Measurements from ENCODE around the gene RELL1.
A peak's percentile ranks its signal among the peaks of the same experiment; 100 is the strongest.
"Not testable (repeated sequence)": the region's sequence is repeated elsewhere in the genome, so short reads cannot be mapped to it uniquely, and the experiment has no call there.

RELL1 gene

GRCh38 chr4:37693030-37693429, 6.9 kb upstream of the RELL1 start:
- DNase-seq (no peak), ATAC-seq (no peak)

DNA sequence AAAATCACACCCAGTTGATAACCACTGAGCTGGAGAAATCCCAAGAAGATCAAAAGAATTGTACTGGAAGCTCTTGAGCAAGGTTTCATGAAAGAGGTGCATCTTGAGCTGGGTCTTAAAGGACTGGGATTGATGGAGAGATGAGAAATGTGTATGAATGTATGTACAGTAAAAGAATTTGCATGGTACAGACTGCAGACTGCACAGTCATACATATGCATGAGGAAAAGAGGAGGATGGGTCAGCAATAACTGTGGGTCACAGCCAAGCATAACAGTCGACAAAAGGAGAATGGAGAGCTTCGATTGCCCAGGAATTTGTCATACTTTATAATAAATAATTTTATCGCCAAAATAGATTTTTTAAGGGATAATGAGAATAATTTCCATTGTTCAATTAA, 4.8 kb upstream of the RELL1 start:
- ATAC-seq (no peak), DNase-seq (no peak)

GRCh38 chr4:37689353-37690095, 3.3 kb upstream of the RELL1 start:
- DNase-seq (no peak), ATAC-seq (no peak)

DNA sequence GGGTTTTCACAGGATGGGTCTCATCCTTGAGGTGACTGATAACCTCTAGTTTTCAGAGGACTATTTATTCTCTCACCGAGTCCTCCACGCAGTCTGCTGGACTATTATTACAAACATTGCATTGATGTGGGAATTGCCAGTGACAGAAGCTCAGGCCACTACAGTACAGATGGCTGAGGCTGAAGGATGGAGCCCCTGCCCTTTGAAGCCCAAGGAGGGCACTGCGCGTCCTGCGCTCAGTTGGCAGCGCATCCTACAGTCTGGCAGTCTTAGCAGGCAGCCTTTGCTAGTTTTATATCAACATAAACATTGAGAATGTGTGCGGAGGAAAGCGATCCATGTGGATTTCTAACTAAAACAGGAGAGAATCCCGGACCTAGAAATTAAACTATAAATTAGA, 1.5 kb upstream of the RELL1 start:
- DNase-seq: no peak
- ATAC-seq: no peak

GRCh38 chr4:37687194-37687562, 1.0 kb upstream of the RELL1 start:
- DNase-seq (no peak), ATAC-seq (no peak)

GRCh38 chr4:37685823-37686372, 278 bp downstream of the RELL1 start:
- DNase-seq (peak; percentile 51), ATAC-seq (peak; percentile 15)

GRCh38 chr4:37685161-37685822, 884 bp downstream of the RELL1 start:
- ATAC-seq (no peak), DNase-seq (peak; percentile 36)

GRCh38 chr4:37684154-37684553, 2.0 kb downstream of the RELL1 start:
- no peak for DNase-seq
- no peak for ATAC-seq

DNA sequence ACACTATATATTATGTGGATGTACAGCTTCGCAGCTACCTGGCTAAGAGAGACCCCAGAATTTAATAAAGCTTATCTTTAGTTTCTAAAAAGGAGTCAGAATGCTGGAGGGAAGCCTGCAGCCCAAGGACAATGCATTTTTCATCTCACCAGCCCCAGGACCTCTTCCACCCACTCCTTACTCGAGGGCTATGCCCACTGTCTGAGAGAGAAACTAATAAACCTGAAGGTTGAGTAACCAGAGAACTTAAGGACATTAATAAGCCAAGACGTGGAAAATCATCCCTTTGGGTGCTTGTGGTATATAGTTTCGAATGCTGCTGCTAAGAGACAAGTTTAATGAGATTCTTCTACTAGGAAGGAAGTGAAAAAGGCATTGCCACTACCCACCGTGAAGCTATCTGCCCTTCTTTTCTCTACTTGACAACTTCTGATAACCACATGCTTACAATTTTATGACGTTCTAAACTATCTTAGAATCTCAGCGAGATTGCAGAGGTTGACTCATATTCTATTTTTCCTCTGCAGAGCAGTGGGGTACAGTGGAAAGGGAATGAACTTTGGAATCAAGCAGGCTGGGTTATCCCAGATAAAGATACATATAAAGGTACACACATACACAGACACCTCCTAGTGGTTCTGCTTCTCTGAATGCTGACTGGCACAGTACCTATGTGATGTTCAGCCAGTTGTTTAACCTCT, 3.3 kb downstream of the RELL1 start:
- DNase-seq (no peak), ATAC-seq (peak; percentile 11)

- ATAC-seq (no peak), DNase-seq (no peak)
These were observed 6.1 kb downstream of the RELL1 start for GRCh38 chr4:37680089-37680488.

GRCh38 chr4:37679301-37679700, 6.9 kb downstream of the RELL1 start:
- no peak for ATAC-seq
- no peak for DNase-seq

DNA sequence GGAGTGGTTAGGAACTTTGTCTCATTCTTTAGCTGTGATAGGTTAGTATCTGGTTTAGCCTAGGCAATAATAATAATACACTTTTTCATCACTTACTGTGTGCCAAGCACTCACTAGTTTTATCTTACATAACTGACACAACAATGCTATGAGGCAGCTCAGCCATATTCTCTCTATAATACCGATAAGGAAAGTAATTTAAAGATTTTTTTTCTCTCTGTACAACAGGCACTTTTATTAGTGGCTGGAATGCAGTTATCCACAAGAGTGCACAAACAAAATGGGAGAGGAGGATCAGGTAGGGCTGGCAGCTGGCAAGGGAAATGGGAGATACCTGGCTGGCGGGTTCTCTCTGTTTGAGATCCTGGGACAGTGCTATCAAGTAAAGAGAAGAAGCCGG, 7.6 kb downstream of the RELL1 start:
- ATAC-seq: no peak

GRCh38 chr4:37675587-37676290, 10.4 kb downstream of the RELL1 start:
- ATAC-seq (peak; percentile 55), DNase-seq (no peak)

More for the DNA sequence above, 7.6 kb downstream of the RELL1 start:
- no peak for DNase-seq

GRCh38 chr4:37674439-37674838, 11.7 kb downstream of the RELL1 start:
- DNase-seq: no peak

GRCh38 chr4:37673538-37674192, 12.5 kb downstream of the RELL1 start:
- no peak for DNase-seq
- no peak for ATAC-seq

More at GRCh38 chr4:37674439-37674838, 11.7 kb downstream of the RELL1 start:
- no peak for ATAC-seq

GRCh38 chr4:37671072-37671471, 15.1 kb downstream of the RELL1 start:
- ATAC-seq: no peak
- no peak for DNase-seq

GRCh38 chr4:37670249-37670648, 15.9 kb downstream of the RELL1 start:
- ATAC-seq: no peak
- no peak for DNase-seq

DNA sequence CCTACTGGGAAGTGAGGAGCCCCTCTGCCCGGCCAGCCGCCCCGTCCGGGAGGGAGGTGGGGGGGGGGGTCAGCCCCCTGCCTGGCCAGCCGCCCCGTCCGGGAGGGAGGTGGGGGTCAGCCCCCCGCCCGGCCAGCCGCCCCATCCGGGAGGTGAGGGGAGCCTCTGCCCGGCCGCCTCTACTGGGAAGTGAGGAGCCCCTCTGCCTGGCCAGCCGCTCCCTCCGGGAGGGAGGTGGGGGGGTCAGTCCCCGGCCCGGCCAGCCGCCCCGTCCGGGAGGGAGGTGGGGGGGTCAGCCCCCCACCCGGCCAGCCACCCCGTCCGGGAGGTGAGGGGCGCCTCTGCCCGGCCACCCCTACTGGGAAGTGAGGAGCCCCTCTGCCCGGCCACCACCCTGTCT, 17.1 kb downstream of the RELL1 start:
- DNase-seq, ATAC-seq: not testable (repeated sequence)

DNA sequence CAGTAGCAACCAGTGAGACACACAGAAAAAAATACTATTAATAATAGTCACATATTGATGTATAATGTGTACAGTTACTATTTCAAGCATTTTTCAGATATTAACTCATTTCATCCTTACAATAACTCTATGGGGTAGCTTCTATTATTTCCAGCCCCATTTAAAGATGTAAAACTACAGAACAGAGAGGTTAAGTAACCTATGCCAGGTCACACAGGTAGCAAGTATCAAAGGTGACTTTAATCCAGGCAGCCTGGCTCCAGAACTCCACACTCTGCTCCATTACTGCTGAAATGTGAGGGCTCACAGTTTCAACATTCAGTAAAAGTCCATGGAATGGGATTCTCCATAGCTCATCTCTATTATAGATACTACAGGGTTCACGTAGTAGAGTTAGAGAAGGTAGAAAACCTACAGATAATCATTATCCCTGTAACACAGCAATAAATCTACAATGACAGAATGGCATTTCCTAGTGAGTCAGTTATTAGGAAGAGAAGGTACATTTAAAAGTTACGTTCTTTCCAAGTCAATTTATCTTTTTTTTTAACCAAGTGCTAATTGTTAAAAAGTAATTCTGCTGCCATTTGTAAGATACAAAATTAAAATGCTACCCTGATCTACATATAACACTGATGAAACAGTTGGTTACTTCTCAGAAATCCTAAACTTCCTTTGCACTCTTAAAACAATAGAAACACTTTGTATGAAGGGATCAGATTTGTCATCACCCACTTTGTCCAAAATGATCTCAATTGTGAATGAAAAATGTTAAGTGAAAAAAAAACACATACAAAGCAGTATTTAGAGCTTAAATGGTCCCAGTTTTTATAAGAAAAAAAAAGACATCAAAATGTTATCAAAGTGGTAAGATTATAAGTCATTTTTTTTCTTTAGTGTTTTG, 18.7 kb downstream of the RELL1 start:
- ATAC-seq: no peak
- no peak for DNase-seq

GRCh38 chr4:37666625-37667071, 19.5 kb downstream of the RELL1 start:
- ATAC-seq: peak; percentile 88
- DNase-seq: peak; percentile 31

All from stimulated activated naive CD8-positive, alpha-beta T cell treated with anti-CD3 and anti-CD28 coated beads, Interleukin-15, Interleukin-2, amounts not matched to agents 100 U/mL and 50 U/mL, for 24 hours (primary cell).